Upper lobe of right lung (tissue), 1 donor: Measurements from ENCODE around the gene TIMELESS. TPM values are rescaled to one million over a fixed set of nuclear protein-coding genes. Genes with fewer than 3 reads are reported as not detected.

Experiments used
- ATAC-seq: fragments of 200-7000 bp; cut with Tn5 transposase; one replicate; pipeline ENCODE4 v1.9.1; 2020; ENCODE audit warnings: mild to moderate bottlenecking, moderate library complexity
- DNase-seq: peaks from one replicate; pipeline ENCODE4 v3.0.0-alpha.2; 2020
- H3K27ac ChIP-seq: fragments of 200-600 bp; one replicate; pipeline ENCODE4 v1.8.0; 2022
- H3K27me3 ChIP-seq: fragments of 200-600 bp; one replicate; pipeline ENCODE4 v1.8.0; 2022; ENCODE audit warnings: mild to moderate bottlenecking
- H3K36me3 ChIP-seq: fragments of 200-600 bp; one replicate; pipeline ENCODE4 v1.8.0; 2022
- H3K4me1 ChIP-seq: fragments of 200-600 bp; one replicate; pipeline ENCODE4 v1.8.0; 2022
- H3K4me3 ChIP-seq: fragments of 200-600 bp; one replicate; pipeline ENCODE4 v1.8.0; 2022; ENCODE audit warnings: mild to moderate bottlenecking
- H3K9me3 ChIP-seq: fragments of 200-600 bp; one replicate; pipeline ENCODE4 v1.8.0; 2022
- CTCF ChIP-seq: fragments of 200-600 bp; IDR thresholded peaks from one replicate; pipeline ENCODE4 v1.8.0; 2022; ENCODE audit warnings: antibody characterized with exemption
- intact Hi-C: fragments of 100-400 bp; cut with DNase I; formaldehyde crosslinking; loops from one replicate; pipeline ENCODE4 v1.11.0; 2022
- total RNA-seq: library from RNA; stranded (reverse); fragmentation: NEBNext Ultra II Directional; extraction: Animal tissue kit (Norgen Biotek cat#: 25700); gene quantifications from one replicate; pipeline ENCODE4 v1.2.1, GENCODE V29; 2021
- donor health status: DM: no; HTN: yes; CAD: no; lungs with severe emphysema.

TIMELESS gene
- total RNA-seq, 1 donor from 2014 or later: 9.8 TPM

- H3K4me1 ChIP-seq: peaks cover 10% of the 10 kb centered on the region
- no peaks in the 10 kb centered on the region for H3K9me3 ChIP-seq
- DNase-seq (no peak), ATAC-seq (no peak)
- H3K36me3 ChIP-seq: no peaks in the 10 kb centered on the region
- no peaks in the 10 kb centered on the region for H3K27me3 ChIP-seq
- intact Hi-C loops: no loop called here
- H3K4me3 ChIP-seq: no peak overlapping the region
- H3K27ac ChIP-seq: no peak overlapping the region
- TF ChIP-seq CTCF: no peak
Measured at GRCh38 chr12:56373515-56373914, 75.7 kb downstream of the TIMELESS start.

- intact Hi-C loops: no loop called here
- no peak overlapping the region for H3K4me3 ChIP-seq
- H3K4me1 ChIP-seq: no peaks in the 10 kb centered on the region
- no peak overlapping the region for H3K27ac ChIP-seq
- ATAC-seq (no peak), DNase-seq (no peak)
- H3K27me3 ChIP-seq: no peaks in the 10 kb centered on the region
- H3K36me3 ChIP-seq: no peaks in the 10 kb centered on the region
- no peak for TF ChIP-seq CTCF
- H3K9me3 ChIP-seq: no peaks in the 10 kb centered on the region
Measured at GRCh38 chr12:56366948-56367347, 82.3 kb downstream of the TIMELESS start.

Other genes with a start within 250 kb of the TIMELESS start
- 51.6 TPM for gene RNF41, start 227.5 kb downstream of the TIMELESS start, total RNA-seq
- gene NABP2, start 225.1 kb downstream of the TIMELESS start, total RNA-seq: 19.8 TPM
- 0.87 TPM for gene SLC39A5, start 219.4 kb downstream of the TIMELESS start, total RNA-seq
- gene ANKRD52, start 191.0 kb downstream of the TIMELESS start, total RNA-seq: 28.0 TPM
- gene COQ10A, start 182.5 kb downstream of the TIMELESS start, total RNA-seq: 12.0 TPM
- 159 TPM for gene CS, start 149.1 kb downstream of the TIMELESS start, total RNA-seq
- gene CNPY2, start 133.4 kb downstream of the TIMELESS start, total RNA-seq: 101 TPM
- 84.4 TPM for gene PAN2, start 115.4 kb downstream of the TIMELESS start, total RNA-seq
- gene IL23A, start 110.5 kb downstream of the TIMELESS start, total RNA-seq: 0.81 TPM
- gene STAT2, start 89.3 kb downstream of the TIMELESS start, total RNA-seq: 199 TPM
- gene APOF, start 86.6 kb downstream of the TIMELESS start, total RNA-seq: not detected
- not detected for gene MIP, start 5.2 kb upstream of the TIMELESS start, total RNA-seq
- gene SPRYD4, start 19.2 kb upstream of the TIMELESS start, total RNA-seq: 3.2 TPM
- gene GLS2, start 38.7 kb upstream of the TIMELESS start, total RNA-seq: 5.5 TPM
- gene RBMS2, start 72.4 kb upstream of the TIMELESS start, total RNA-seq: 142 TPM
- gene BAZ2A, start 180.9 kb upstream of the TIMELESS start, total RNA-seq: 98.5 TPM
- gene ATP5F1B, start 196.6 kb upstream of the TIMELESS start, total RNA-seq: 338 TPM
- gene PTGES3, start 238.9 kb upstream of the TIMELESS start, total RNA-seq: 168 TPM